ENCODE measurements around the gene XXYLT1. TPM values are rescaled to one million over a fixed set of nuclear protein-coding genes. Genes with fewer than 3 reads are reported as not detected.

The XXYLT1 gene
- total RNA-seq, 2 donors from 2014 or later: 1.3 to 4.2 TPM

- no peak for DNase-seq
- H3K27ac ChIP-seq: no peak overlapping the region
- H3K9me3 ChIP-seq: no peaks in the 10 kb centered on the region
- H3K4me3 ChIP-seq: no peak overlapping the region
- intact Hi-C loops (cut with DNase I): no loop called here
- no peaks in the 10 kb centered on the region for H3K27me3 ChIP-seq
- no peak for ATAC-seq
- no peak for TF ChIP-seq CTCF (IDR thresholded peaks at IDR 0.05)
- no peak for TF ChIP-seq POLR2A (IDR thresholded peaks at IDR 0.05)
- no peaks in the 10 kb centered on the region for H3K36me3 ChIP-seq (replicated peaks in 1 of 2; ENCODE audit: insufficient read depth in 1 of 2, low read depth in 2 of 2)
- WGBS, 2 donors: 65 to 92% methylated on average over 12 to 13 of the region's 13 CpGs
- H3K4me1 ChIP-seq: peaks cover 8% of the 10 kb centered on the region
Measured at GRCh38 chr3:195101927-195102608, 168.9 kb downstream of the XXYLT1 start.

- DNase-seq (peak; percentile 39 to 76 (median 60)), ATAC-seq (peak; percentile 51)
- H3K9me3 ChIP-seq: no peaks in the 10 kb centered on the region
- intact Hi-C loops (cut with DNase I): no loop called here
- peak overlapping the region in 1 of 4 donors; percentile 9 for H3K27ac ChIP-seq
- no peaks in the 10 kb centered on the region for H3K36me3 ChIP-seq (replicated peaks in 1 of 2; ENCODE audit: insufficient read depth in 1 of 2, low read depth in 2 of 2)
- WGBS, 2 donors: 50 to 56% methylated on average over 8 of the region's 8 CpGs
- H3K27me3 ChIP-seq: no peaks in the 10 kb centered on the region
- TF ChIP-seq CTCF (IDR thresholded peaks at IDR 0.05): no peak
- TF ChIP-seq POLR2A (IDR thresholded peaks at IDR 0.05): no peak
- peaks cover 2% of the 10 kb centered on the region for H3K4me1 ChIP-seq
- H3K4me3 ChIP-seq: no peak overlapping the region
Measured at GRCh38 chr3:195101001-195101583, 169.9 kb downstream of the XXYLT1 start.

GRCh38 chr3:195099951-195100785 lies 170.8 kb downstream of the XXYLT1 start:
- 89 to 90% methylated on average over 14 of the region's 14 CpGs for WGBS, 2 donors
- no peaks in the 10 kb centered on the region for H3K4me1 ChIP-seq
- H3K27ac ChIP-seq: peak overlapping the region in 1 of 4 donors; percentile 9
- intact Hi-C loops (cut with DNase I): no loop called here
- no peaks in the 10 kb centered on the region for H3K9me3 ChIP-seq
- H3K36me3 ChIP-seq (replicated peaks in 1 of 2; ENCODE audit: insufficient read depth in 1 of 2, low read depth in 2 of 2): no peaks in the 10 kb centered on the region
- no peak for TF ChIP-seq POLR2A (IDR thresholded peaks at IDR 0.05)
- no peak for TF ChIP-seq CTCF (IDR thresholded peaks at IDR 0.05)
- DNase-seq (no peak), ATAC-seq (no peak)
- H3K4me3 ChIP-seq: no peak overlapping the region
- H3K27me3 ChIP-seq: no peaks in the 10 kb centered on the region

- no peak overlapping the region for H3K4me3 ChIP-seq
- H3K27me3 ChIP-seq: no peaks in the 10 kb centered on the region
- TF ChIP-seq CTCF (IDR thresholded peaks at IDR 0.05) (no peak), POLR2A (IDR thresholded peaks at IDR 0.05) (no peak)
- H3K9me3 ChIP-seq: no peaks in the 10 kb centered on the region
- ATAC-seq (no peak), DNase-seq (no peak)
- WGBS, 2 donors: 86 to 88% methylated on average over 16 of the region's 16 CpGs
- H3K4me1 ChIP-seq: no peaks in the 10 kb centered on the region
- intact Hi-C loops (cut with DNase I): no loop called here
- no peak overlapping the region for H3K27ac ChIP-seq
- no peaks in the 10 kb centered on the region for H3K36me3 ChIP-seq (replicated peaks in 1 of 2; ENCODE audit: insufficient read depth in 1 of 2, low read depth in 2 of 2)
Measured at GRCh38 chr3:195098741-195099525, 172.0 kb downstream of the XXYLT1 start.
